Measurements from ENCODE around the gene RPL29.

Gene RPL29

DNA sequence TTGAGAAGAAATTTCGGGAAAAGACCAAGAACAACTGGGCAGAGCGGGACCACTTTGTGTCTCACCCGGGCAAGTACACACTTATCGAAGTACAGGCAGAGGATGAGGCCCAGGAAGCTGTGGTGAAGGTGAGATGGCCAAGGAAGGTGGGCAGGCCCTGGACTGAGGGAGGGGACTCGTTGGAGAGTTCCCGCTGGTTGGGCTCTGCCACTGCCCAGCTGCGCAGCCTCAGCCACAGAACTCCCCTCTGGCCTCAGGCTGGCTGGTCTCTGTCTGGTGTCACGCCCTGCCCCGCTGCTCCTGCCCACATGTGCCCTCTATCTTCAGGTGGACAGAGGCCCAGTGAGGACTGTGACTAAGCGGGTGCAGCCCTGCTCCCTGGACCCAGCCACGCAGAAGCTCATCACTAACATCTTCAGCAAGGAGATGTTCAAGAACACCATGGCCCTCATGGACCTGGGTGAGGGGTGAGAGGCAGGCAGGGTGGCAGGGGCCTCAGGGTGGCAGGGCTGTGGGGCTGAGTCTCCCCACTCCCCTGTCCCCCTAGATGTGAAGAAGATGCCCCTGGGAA lies 51.2 kb downstream of the RPL29 start:
- DNase-seq, result no peak
